Thyroid gland (tissue), 4 donors: ENCODE measurements around the gene PLEKHA5. TPM values are rescaled to one million over a fixed set of nuclear protein-coding genes. Genes with fewer than 3 reads are reported as not detected.
"Not testable (repeated sequence)": the region's sequence is repeated elsewhere in the genome, so short reads cannot be mapped to it uniquely, and the experiment has no call there.

Experiments used
- DNase-seq, 2 donors: peaks; one replicate each; pipeline ENCODE4 v3.0.0-alpha.2; 2019
- H3K27ac ChIP-seq, 3 donors: fragments of 200-600 bp; sonication (generic); 1 replicate in 2 of 3; 2 replicates in 1 of 3; pipeline ENCODE4 v1.5.1; 2016 to 2019; ENCODE audit warnings: mild to moderate bottlenecking in 1 of 3, moderate library complexity in 1 of 3
- H3K27me3 ChIP-seq: fragments of 200-600 bp; sonication (generic); one replicate; pipeline ENCODE4 v1.5.1; 2019
- H3K36me3 ChIP-seq, 2 donors: fragments of 200-600 bp; sonication (generic); one replicate each; pipeline ENCODE4 v1.5.1; 2016 to 2019
- H3K4me1 ChIP-seq, 2 donors: fragments of 200-600 bp; sonication (generic); one replicate each; pipeline ENCODE4 v1.5.1; 2017 to 2019
- H3K4me3 ChIP-seq, 3 donors: fragments of 200-600 bp; sonication (generic); replicated peaks in 1 of 3; 1 replicate in 2 of 3; 2 replicates in 1 of 3; pipeline ENCODE4 v1.5.1; 2016; ENCODE audit warnings: mild to moderate bottlenecking in 1 of 3
- H3K9me3 ChIP-seq: fragments of 200-600 bp; sonication (generic); one replicate; pipeline ENCODE4 v1.5.1; 2017
- CTCF ChIP-seq, 6 experiments: fragments of 200-600 bp in 3 of 6; fragments of 450-650 bp in 3 of 6; sonication (generic) in 3 of 6; IDR thresholded peaks; one replicate each; pipeline ENCODE4 v1.5.1; 2016 to 2019; ENCODE audit warnings: antibody characterized with exemption in 6 of 6, mild to moderate bottlenecking in 2 of 6, inconsistent platforms in 1 of 6, moderate library complexity in 1 of 6
- POLR2A ChIP-seq, 2 donors: fragments of 450-650 bp; IDR thresholded peaks; one replicate each; pipeline ENCODE4 v1.6.1; 2017; ENCODE audit warnings: antibody characterized with exemption in 2 of 2, mild to moderate bottlenecking in 2 of 2, moderate library complexity in 1 of 2
- WGBS, 2 donors: methylation state at CpG; one replicate each; pipeline ENCODE4 v1.1.5; 2017; 5-methylcytosine and 5-hydroxymethylcytosine counted together
- intact Hi-C: fragments of 100-400 bp; cut with DNase I; formaldehyde crosslinking; loops from one replicate; pipeline ENCODE4 v1.15.1; 2023
- total RNA-seq, 4 donors: library from RNA; depleted of rRNA; stranded (reverse); fragments of >200 nt; gene quantifications; one replicate each; pipeline ENCODE4 v1.2.3, GENCODE V29; 2016

PLEKHA5 gene
- total RNA-seq, 4 donors from 2014 or later = 35.4 to 48.6 (median 40.8) TPM

DNA sequence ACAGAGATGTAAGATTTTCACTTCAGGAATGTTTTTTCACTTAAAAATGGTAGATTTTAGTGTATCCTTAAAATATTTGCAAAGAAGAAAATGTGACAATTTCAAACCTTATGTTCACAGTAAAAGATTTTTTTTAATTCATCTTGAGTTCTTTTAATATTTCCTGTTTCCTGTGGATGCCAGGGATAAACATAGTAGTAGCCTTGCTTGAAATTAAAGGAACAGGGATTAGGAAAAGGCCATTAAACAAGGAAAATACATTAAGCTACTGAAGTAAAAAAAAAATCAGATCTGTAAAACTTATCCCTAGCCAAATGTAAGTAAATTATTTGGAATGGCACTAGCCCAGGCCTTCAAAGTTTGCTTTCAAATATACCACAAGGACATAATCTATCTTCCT lies 171.7 kb downstream of the PLEKHA5 start:
- H3K27me3 ChIP-seq = no peaks in the 10 kb centered on the region
- H3K36me3 ChIP-seq = no peaks in the 10 kb centered on the region
- no peak overlapping the region for H3K27ac ChIP-seq
- H3K4me1 ChIP-seq = no peaks in the 10 kb centered on the region
- H3K9me3 ChIP-seq = no peaks in the 10 kb centered on the region
- no peak overlapping the region for H3K4me3 ChIP-seq
- no peak for TF ChIP-seq POLR2A (IDR thresholded peaks at IDR 0.05)
- TF ChIP-seq CTCF (IDR thresholded peaks at IDR 0.05) = no peak
- intact Hi-C loops = no loop called here
- DNase-seq = no peak

DNA sequence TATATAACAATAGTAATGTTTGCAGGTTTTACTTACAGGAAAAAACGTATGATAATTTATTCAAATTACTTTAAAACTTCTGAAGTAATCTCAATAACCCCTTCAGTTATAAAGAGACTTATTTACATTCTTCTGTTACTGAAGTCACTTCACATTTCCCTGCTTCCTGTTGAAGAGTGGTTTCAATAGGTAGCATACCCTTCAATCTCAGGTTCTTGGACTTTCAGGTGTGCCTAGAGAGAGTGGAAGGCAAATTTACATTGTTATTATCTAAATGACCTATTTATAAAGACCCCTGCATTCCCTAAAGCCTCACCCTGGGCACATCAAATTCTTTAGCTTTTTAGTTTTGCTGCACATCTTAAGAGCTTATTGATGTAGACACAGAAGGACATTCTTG lies 172.2 kb downstream of the PLEKHA5 start:
- no peaks in the 10 kb centered on the region for H3K4me1 ChIP-seq
- no peaks in the 10 kb centered on the region for H3K27me3 ChIP-seq
- peaks cover 0 to 4% of the 10 kb centered on the region in 2 donors for H3K36me3 ChIP-seq
- H3K9me3 ChIP-seq = no peaks in the 10 kb centered on the region
- no peak overlapping the region for H3K4me3 ChIP-seq
- WGBS, 2 donors = 70% methylated on average over 1 of the region's 1 CpG
- H3K27ac ChIP-seq = no peak overlapping the region
- no peak for DNase-seq
- intact Hi-C loops = no loop called here
- TF ChIP-seq CTCF (IDR thresholded peaks at IDR 0.05) = no peak
- TF ChIP-seq POLR2A (IDR thresholded peaks at IDR 0.05) = no peak

DNA sequence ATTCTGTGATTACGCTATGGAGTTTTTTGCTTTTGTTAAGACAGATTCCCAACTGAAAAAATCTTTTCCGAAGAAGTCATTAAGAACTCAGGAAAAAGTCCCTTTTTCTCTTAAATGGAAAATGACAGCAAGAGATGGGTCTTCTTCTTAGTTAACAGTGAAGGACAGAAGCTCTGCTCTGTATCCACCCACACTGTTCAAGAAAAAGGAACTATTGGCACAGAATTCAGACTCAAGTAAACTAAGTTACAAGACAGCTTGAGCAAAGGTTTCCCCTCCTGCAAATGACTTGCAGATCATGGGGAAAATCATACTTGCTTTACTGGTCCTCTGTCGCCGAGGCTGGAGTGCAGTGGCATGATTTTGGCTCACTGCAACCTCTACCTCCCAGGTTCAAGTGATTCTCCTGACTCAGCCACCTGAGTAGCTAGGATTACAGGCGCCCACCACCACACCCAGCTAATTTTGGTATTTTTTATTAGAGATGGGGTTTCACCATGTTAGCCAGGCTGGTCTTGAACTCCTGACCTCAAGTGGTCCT lies 172.6 kb downstream of the PLEKHA5 start:
- no peaks in the 10 kb centered on the region for H3K9me3 ChIP-seq
- H3K4me3 ChIP-seq = no peak overlapping the region
- no peaks in the 10 kb centered on the region for H3K27me3 ChIP-seq
- H3K36me3 ChIP-seq = peaks cover 0 to 4% of the 10 kb centered on the region in 2 donors
- intact Hi-C loops = no loop called here
- no peak overlapping the region for H3K27ac ChIP-seq
- no peak for DNase-seq
- H3K4me1 ChIP-seq = no peaks in the 10 kb centered on the region
- TF ChIP-seq POLR2A (IDR thresholded peaks at IDR 0.05) (no peak), CTCF (IDR thresholded peaks at IDR 0.05) (no peak)
- WGBS, 2 donors = 84 to 86% methylated on average over 5 of the region's 5 CpGs

DNA sequence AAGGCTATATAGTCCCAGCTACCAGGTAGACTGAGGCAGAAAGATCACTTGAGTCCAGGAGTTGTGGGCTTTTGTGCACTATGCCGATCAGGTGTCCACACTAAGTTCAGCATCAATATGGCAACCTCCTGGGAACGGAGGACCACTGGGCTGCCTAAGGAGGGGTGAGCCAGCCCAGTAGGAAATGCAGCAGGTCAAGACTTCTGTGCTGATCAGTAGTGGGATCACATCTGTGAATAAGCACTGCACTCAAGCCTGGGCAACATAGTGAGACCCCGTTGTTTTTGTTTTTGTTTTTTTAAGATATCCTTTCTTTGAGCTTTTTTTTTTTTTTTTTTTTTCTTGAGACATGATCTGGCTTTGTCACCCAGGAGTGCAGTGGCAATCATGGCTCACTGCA lies 174.0 kb downstream of the PLEKHA5 start:
- intact Hi-C loops = no loop called here
- Histone ChIP-seq H3K4me1 (no peaks in the 10 kb centered on the region), H3K36me3 (peaks cover 0 to 4% of the 10 kb centered on the region in 2 donors), H3K9me3 (no peaks in the 10 kb centered on the region), H3K27me3 (no peaks in the 10 kb centered on the region), H3K4me3 (no peak overlapping the region), H3K27ac (no peak overlapping the region)
- WGBS, 2 donors = 90 to 97% methylated on average over 2 to 3 of the region's 3 CpGs
- TF ChIP-seq POLR2A (IDR thresholded peaks at IDR 0.05) = no peak
- TF ChIP-seq CTCF (IDR thresholded peaks at IDR 0.05) = no peak
- no peak for DNase-seq

DNA sequence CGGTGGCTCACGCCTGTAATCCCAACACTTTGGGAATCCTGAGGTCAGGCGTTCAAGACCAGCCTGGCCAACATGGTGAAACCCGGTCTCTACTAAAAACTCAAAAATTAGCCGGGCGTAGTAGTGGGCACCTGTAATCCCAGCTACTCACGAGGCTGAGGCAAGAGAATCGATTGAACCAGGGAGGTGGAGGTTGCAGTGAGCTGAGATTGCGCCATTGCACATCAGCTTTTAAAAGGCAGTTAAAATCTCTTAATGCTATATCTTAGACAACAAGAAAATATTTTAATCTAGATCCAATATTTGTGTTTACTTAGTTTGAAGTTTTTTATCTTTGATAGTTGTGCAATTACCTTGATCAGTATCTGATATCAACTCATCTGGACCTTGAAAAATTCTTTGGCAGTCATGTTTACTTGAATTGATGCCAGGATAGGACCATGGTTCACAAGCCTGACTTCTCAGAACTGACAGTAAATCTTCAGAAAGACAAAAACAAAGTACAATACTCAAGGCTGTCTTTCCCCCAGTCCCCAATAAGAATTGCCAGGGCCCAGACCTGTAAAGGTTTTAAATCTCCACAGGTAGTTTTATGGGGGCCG lies 174.7 kb downstream of the PLEKHA5 start:
- intact Hi-C loops = no loop called here
- H3K27me3 ChIP-seq = no peaks in the 10 kb centered on the region
- no peak for TF ChIP-seq CTCF (IDR thresholded peaks at IDR 0.05)
- TF ChIP-seq POLR2A (IDR thresholded peaks at IDR 0.05) = no peak
- no peak overlapping the region for H3K27ac ChIP-seq
- no peaks in the 10 kb centered on the region for H3K9me3 ChIP-seq
- no peak for DNase-seq
- no peak overlapping the region for H3K4me3 ChIP-seq
- 97 to 98% methylated on average over 8 to 10 of the region's 10 CpGs for WGBS, 2 donors
- peaks cover 0 to 4% of the 10 kb centered on the region in 2 donors for H3K36me3 ChIP-seq
- H3K4me1 ChIP-seq = no peaks in the 10 kb centered on the region

DNA sequence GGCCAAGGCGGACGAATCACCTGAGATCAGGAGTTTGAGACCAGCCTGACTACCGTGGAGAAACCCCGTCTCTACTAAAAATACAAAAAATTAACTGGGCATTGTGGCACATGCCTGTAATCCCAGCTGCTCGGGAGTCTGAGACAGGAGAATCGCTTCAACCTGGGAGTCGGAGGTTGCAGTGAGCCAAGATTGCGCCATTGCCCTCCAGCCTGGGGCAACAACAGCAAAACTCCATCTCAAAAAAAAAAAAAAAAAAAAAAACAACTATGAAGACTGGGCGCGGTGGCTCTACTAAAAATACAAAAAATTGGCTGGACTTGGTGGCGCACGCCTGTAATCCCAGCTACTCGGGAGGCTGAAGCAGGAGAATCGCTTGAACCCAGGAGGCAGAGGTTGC lies 176.1 kb downstream of the PLEKHA5 start:
- DNase-seq, intact Hi-C loops, H3K4me1 ChIP-seq, H3K27ac ChIP-seq, H3K9me3 ChIP-seq, H3K27me3 ChIP-seq, H3K4me3 ChIP-seq, H3K36me3 ChIP-seq: not testable (repeated sequence)
- 96% methylated on average over 14 of the region's 14 CpGs for WGBS, 2 donors
